Esophagus muscularis mucosa (tissue), 3 donors: ENCODE measurements around the gene CEP55.

Experiments
- EP300 ChIP-seq: sonication (generic); formaldehyde crosslinking; IDR thresholded peaks from one replicate; pipeline ENCODE4 v1.6.1; 2017; ENCODE audit warnings: antibody characterized with exemption
- TF ChIP-seq, protein P1 (sequence below), 3 experiments: fragments of 200-600 bp in 2 of 3; fragments of 450-650 bp in 1 of 3; sonication (generic) in 2 of 3; IDR thresholded peaks; one replicate each; pipeline ENCODE4 v1.5.1; 2017 to 2019; ENCODE audit warnings: antibody characterized with exemption in 3 of 3, mild to moderate bottlenecking in 2 of 3, moderate library complexity in 1 of 3

DNA sequence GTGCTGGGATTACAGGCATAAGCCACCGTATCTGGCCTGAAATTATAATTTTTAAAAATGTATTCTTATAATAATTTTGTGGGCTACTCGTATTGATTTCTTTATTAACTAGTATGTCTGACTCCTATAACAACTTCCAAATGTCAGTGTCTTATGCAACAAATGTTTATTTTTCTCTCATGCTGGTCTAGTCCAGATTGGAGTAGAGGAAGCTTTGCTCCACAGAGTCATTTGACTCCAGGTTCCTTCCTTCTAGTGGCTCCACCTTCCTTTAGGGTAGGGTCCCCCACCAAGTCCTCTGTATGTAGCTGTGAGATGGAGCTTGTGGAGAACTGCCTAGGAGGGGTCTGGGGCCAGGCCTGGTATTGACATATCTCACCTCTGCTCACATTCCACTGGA is 8.7 kb downstream of the CEP55 start:
- TF ChIP-seq, protein P1, sequence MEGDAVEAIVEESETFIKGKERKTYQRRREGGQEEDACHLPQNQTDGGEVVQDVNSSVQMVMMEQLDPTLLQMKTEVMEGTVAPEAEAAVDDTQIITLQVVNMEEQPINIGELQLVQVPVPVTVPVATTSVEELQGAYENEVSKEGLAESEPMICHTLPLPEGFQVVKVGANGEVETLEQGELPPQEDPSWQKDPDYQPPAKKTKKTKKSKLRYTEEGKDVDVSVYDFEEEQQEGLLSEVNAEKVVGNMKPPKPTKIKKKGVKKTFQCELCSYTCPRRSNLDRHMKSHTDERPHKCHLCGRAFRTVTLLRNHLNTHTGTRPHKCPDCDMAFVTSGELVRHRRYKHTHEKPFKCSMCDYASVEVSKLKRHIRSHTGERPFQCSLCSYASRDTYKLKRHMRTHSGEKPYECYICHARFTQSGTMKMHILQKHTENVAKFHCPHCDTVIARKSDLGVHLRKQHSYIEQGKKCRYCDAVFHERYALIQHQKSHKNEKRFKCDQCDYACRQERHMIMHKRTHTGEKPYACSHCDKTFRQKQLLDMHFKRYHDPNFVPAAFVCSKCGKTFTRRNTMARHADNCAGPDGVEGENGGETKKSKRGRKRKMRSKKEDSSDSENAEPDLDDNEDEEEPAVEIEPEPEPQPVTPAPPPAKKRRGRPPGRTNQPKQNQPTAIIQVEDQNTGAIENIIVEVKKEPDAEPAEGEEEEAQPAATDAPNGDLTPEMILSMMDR (IDR thresholded peaks at IDR 0.05): no peak
- TF ChIP-seq EP300: no peak
